KOPT-K1 (cell line): ENCODE results near the gene CHFR.
"Not testable (repeated sequence)": the region's sequence is repeated elsewhere in the genome, so short reads cannot be mapped to it uniquely, and the experiment has no call there.

Source experiments
- H3K27ac ChIP-seq: fragments of 200-600 bp; sonication (generic); 2 replicates; pipeline ENCODE4 v1.5.1; 2016; ENCODE audit warnings: antibody characterized with exemption, mild to moderate bottlenecking, low read depth, low read length; ENCODE audit not compliant: poor library complexity, severe bottlenecking
- H3K36me3 ChIP-seq: fragments of 200-600 bp; sonication (generic); 2 replicates; pipeline ENCODE4 v1.5.1; 2017; ENCODE audit warnings: antibody characterized with exemption, mild to moderate bottlenecking, low read length, moderate library complexity; ENCODE audit not compliant: insufficient read depth
- H3K9me3 ChIP-seq: fragments of 200-600 bp; sonication (generic); 2 replicates; pipeline ENCODE4 v1.5.1; 2017; ENCODE audit warnings: antibody characterized with exemption, low read length, mild to moderate bottlenecking; ENCODE audit not compliant: insufficient read depth, poor library complexity, severe bottlenecking

Gene CHFR

GRCh38 chr12:132818562-132818961 lies 68.8 kb downstream of the CHFR start:
- peaks cover 97% of the 10 kb centered on the region for H3K36me3 ChIP-seq
- H3K27ac ChIP-seq = peak overlapping the region; percentile 73
- no peaks in the 10 kb centered on the region for H3K9me3 ChIP-seq

- H3K36me3 ChIP-seq = peaks cover 95% of the 10 kb centered on the region
- H3K27ac ChIP-seq = no peak overlapping the region
Observed at GRCh38 chr12:132814232-132814631, 73.2 kb downstream of the CHFR start.

DNA sequence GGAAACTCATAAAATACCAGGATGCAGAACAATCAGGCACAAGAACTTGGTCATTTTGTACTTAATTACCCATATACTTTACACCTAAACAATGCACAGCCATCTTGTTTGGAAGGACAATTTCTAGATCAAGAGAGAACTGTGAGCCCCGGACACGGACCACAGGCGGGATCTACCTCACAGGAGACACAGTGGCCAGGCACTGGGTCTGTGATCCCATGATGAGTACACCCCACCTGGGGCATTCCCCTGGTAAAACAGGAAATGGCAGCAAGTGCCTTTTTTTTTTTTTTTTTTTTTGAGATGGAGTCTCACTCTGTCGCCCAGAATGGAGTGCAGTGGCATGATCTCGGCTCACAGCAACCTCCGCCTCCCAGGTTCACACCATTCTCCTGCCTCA lies 74.0 kb downstream of the CHFR start:
- no peak overlapping the region for H3K27ac ChIP-seq
- H3K9me3 ChIP-seq = peaks cover 28% of the 10 kb centered on the region
- peaks cover 94% of the 10 kb centered on the region for H3K36me3 ChIP-seq

More at GRCh38 chr12:132814232-132814631, 73.2 kb downstream of the CHFR start:
- H3K9me3 ChIP-seq = peaks cover 28% of the 10 kb centered on the region

DNA sequence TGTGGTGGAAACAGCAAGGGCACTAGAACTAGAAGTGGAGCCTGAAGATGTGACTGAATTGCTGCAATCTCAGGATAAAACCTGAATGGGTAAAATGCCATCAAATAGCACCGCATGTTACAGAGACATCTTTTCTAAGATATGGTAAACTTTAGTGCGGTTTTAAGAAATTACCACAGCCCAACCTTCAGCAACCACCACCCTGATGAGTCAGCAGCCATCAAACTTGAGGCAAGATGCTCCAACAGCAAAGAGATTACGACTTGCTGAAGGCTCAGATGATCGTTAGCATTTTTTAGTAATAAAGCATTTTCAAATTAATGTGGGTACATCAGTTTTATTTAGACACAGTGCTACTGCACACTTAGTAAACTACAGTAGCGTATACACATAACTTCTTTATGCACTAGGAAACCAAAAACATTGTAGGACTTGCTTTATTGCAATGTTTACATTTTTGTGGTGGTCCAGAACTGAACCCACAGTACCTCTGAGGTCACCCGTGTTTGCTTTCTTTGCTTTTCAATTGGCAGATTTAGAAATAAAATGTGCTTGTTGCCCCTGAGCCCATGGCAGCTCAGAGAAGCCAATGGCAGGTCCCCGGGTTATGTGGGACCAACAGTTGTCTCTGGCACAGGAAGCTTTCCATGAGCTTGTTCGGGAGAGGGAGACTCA lies 74.6 kb downstream of the CHFR start:
- peaks cover 94% of the 10 kb centered on the region for H3K36me3 ChIP-seq
- H3K9me3 ChIP-seq = peaks cover 28% of the 10 kb centered on the region
- no peak overlapping the region for H3K27ac ChIP-seq

- not testable (repeated sequence) for H3K27ac ChIP-seq
- H3K36me3 ChIP-seq = peaks cover 91% of the 10 kb centered on the region
- peaks cover 28% of the 10 kb centered on the region for H3K9me3 ChIP-seq
Observed at GRCh38 chr12:132809391-132809790, 78.0 kb downstream of the CHFR start.

DNA sequence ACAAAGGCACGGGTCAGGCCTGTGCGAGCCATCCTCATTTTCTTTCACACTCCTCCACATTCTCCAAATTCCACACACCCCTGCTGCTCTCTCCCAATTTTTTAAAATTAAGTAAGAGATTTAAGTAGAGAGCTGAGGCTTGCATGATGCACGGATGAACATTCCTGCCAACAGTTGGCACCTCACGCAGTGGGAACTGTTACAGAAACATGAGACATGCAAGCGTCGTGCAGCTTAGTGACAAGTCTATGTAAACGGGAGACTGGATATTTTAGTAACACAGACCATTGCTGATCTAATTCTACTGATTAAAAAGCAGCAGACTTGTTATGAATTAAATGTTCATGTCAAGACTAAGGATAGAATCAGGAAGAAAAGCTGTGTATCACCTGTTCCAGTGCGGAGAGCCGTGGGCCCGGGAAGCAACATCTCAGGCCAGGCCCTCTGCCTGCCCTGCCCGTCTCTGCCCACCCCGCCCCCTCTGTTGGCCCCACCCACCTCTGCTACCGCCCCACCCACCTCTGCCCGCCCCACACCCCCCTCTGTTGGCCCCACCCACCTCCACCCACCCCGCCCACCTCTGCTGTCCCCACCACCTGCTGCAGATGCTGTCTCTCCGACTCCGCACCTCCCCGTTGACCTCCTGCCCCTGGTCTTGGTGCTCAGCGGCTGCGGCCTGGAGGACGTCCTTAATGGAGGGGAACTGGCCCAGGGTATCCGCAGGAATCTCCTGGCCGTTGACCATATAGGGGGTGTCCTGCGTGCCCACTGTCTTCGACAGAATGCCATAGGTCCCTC lies 79.9 kb downstream of the CHFR start:
- peaks cover 91% of the 10 kb centered on the region for H3K36me3 ChIP-seq
- H3K9me3 ChIP-seq = peaks cover 20% of the 10 kb centered on the region
- H3K27ac ChIP-seq = no peak overlapping the region

DNA sequence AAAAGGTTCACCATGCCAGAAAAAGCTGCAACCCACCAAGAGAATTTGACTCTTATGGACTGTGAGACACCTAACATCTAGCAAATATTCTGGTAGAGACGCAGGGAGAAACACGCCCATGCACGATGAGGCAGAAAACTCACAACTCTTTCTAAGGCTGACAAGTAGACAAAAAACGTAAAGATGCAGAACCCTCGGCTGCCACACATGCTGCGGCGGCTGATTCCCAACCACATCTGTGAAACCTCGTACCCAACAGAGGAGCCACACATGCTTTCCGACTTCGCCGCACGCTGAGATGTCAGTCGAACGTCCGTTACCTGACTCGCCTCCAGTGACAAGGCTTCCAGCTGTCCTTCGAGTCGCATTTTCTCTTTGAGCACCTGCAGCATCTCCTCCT lies 80.5 kb downstream of the CHFR start:
- peaks cover 13% of the 10 kb centered on the region for H3K9me3 ChIP-seq
- no peak overlapping the region for H3K27ac ChIP-seq
- peaks cover 91% of the 10 kb centered on the region for H3K36me3 ChIP-seq

DNA sequence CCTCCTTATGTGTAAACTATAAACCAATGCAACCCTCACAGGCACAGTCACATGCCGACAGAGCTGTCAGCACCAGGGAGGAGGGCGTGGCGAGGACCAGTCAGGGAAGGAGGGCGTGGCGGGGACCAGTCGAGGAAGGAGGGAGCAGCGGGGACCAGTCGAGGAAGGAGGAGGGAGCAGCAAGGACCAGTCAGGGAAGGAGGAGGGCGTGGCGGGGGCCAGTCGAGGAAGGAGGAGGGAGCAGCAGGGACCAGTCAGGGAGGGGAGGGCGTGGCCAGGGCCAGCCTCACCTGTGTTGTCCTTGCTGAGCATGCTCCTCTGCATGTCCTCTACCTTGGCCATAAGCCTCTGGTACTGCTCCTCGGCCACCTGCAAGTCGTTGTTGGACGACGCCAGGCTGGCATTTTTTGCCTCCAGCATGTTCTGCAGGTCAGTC lies 83.0 kb downstream of the CHFR start:
- no peak overlapping the region for H3K27ac ChIP-seq
- no peaks in the 10 kb centered on the region for H3K9me3 ChIP-seq
- peaks cover 93% of the 10 kb centered on the region for H3K36me3 ChIP-seq

DNA sequence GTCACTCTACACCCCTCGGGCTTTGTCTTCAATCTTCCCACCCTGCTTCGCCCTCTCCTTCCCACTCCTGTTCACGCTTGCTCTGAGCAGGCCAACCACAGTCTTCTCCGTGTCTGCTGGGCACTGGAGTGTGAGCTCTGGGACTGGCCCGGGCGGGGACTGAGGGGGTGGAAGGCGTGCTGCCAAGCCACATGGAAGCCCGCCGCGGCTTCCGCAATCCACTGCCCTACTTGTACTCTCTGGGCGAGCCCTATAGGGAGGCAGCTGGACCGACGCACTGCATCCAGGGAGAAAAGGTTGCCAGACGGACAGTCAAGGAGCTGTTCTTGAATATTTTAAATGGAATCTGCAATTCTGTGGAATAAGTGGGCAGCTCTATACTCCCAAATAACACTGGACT lies 83.5 kb downstream of the CHFR start:
- Histone ChIP-seq H3K9me3 (no peaks in the 10 kb centered on the region), H3K27ac (no peak overlapping the region), H3K36me3 (peaks cover 96% of the 10 kb centered on the region)

DNA sequence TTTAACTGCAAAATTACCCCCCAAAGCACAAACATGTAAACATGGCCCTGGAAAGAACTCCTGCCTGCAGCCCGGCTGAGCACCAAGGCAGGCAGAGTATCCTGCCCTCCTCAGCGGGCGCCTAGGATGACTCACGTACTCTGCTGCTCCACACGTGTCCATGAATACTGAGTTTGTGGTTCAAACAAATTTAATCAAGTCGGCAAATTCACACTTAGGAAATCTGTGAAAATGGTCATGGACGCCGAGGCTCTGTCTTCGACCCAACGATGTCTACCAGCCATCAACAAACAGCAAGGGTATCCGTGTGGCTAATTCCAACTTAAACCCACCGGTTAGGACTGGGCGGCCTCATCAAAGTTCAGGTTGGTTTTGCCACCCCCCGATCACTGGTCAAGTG lies 84.3 kb downstream of the CHFR start:
- no peak overlapping the region for H3K27ac ChIP-seq

DNA sequence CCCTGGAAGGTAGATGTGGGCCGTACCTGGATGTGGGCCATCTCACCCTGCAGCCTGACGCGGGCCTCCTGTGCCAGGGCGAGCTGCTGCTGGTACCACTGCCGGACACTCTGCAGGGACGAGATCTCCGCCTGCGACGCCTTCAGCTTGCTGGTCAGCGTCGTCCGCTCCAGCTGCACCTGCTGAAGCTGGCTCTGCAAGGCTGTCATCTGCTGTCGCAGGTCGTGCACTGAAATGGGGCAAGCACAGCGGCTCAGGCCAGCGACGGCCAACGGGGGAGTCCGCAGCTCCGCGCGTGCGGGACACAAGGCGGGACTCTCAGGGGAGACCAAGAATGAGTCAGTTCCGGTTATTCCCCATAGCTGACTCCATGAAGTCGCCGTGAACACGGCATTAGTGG lies 85.7 kb downstream of the CHFR start:
- Histone ChIP-seq H3K27ac (no peak overlapping the region), H3K36me3 (peaks cover 98% of the 10 kb centered on the region), H3K9me3 (no peaks in the 10 kb centered on the region)

More for the DNA sequence above, 84.3 kb downstream of the CHFR start:
- peaks cover 96% of the 10 kb centered on the region for H3K36me3 ChIP-seq
- no peaks in the 10 kb centered on the region for H3K9me3 ChIP-seq

DNA sequence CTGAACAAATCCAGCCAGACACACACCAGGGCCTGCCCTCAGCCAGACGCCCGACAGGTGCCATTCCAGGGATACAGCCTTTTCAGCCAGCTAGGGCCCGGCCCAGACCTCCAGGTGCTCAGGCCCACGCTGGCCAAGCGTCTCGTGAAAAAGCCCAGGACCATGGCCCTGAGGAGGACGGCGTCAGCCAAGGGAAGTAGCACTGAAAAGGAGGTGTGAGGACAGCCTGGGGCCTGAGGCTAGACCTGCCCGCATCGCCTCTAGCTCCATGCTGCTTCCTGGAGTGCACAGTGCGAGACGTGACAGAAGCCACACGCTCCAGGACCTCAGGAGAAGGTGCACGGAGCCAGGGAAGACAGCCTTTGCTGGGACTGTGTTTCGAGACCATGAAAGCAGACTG lies 88.6 kb downstream of the CHFR start:
- H3K9me3 ChIP-seq = no peaks in the 10 kb centered on the region
- peaks cover 100% of the 10 kb centered on the region for H3K36me3 ChIP-seq
- no peak overlapping the region for H3K27ac ChIP-seq

GRCh38 chr12:132797820-132798570 lies 89.4 kb downstream of the CHFR start:
- Histone ChIP-seq H3K9me3 (no peaks in the 10 kb centered on the region), H3K27ac (no peak overlapping the region), H3K36me3 (peaks cover 97% of the 10 kb centered on the region)

DNA sequence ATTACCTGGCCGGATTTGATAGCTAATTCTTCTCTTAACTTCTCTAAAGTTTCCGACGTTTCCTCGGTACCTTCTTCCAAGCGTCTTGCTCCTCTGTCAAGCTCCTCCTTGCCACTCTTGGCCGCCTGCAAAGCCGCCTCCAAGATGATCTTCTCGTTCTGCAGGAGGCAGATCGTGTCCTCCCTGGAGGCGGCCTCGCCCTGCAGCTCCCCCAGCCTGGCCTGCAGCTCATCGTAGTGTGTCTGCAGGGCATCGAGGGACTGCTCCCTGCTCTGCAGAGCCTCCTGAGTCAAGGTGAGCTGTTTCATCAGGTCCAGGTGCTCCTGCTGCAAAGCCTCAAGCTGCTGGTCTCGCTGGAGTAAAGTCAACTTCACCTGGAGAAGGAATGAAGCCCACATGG lies 91.6 kb downstream of the CHFR start:
- peaks cover 97% of the 10 kb centered on the region for H3K36me3 ChIP-seq
- no peaks in the 10 kb centered on the region for H3K9me3 ChIP-seq
- H3K27ac ChIP-seq = no peak overlapping the region

- H3K9me3 ChIP-seq, H3K27ac ChIP-seq: not testable (repeated sequence)
- H3K36me3 ChIP-seq = peaks cover 94% of the 10 kb centered on the region
Observed at GRCh38 chr12:132791940-132792339, 95.5 kb downstream of the CHFR start.
